ENCODE results near the gene RFNG. TPM values are rescaled to one million over a fixed set of nuclear protein-coding genes. Genes with fewer than 3 reads are reported as not detected.

RFNG gene
- total RNA-seq, 1 donor from 2014 or later, result 61.4 TPM

- TF ChIP-seq CTCF (IDR thresholded peaks at IDR 0.05) (no peak), POLR2AphosphoS5 (IDR thresholded peaks at IDR 0.05; ENCODE audit: insufficient read depth in 1 of 2, low read depth in 1 of 2) (no peak), POLR2A (IDR thresholded peaks at IDR 0.05) (no peak)
- intact Hi-C loops (cut with DNase I), result no loop called here
Measured at GRCh38 chr17:82085031-82085861, 33.6 kb upstream of the RFNG start.

DNA sequence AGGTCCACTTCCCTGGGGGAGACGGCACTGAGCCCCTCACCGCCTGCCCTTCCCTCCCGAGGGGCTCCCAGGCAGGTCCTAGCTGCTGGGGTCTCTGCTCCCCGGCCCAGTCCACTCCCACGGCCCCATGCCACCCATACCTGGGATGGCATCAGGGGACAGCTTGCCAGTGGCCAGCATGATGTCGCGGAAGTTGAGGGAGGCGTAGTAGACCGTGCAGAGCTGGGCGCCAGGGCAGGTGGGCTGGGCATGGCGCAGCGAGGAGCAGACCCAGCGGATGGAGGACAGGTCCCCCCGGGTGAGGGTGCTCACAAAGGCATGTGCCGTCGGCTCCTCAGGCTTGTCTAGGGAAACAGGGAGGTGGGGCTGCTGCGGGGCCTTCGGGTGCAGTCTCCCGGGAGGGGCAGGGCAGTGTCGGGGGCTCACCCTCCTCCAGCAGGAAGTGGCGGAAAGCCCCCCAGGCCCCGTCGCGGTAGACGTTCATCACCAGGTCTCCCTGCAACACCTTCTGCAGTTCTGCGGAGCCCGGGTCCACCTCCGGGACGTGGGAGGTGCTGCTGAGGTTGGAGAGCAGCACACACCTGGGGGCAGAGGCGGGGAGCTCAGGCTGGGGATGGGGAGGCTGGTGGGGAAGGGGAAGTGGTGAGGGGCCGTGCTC is 32.9 kb upstream of the RFNG start:
- no peaks in the 10 kb centered on the region for H3K4me1 ChIP-seq
- no peaks in the 10 kb centered on the region for H3K27me3 ChIP-seq
- intact Hi-C loops (cut with DNase I), result no loop called here
- H3K27ac ChIP-seq, result no peak overlapping the region
- H3K9me3 ChIP-seq, result no peaks in the 10 kb centered on the region
- peaks cover 0 to 97% of the 10 kb centered on the region in 2 donors for H3K36me3 ChIP-seq
- DNase-seq (ENCODE audit: extremely low spot score in 2 of 2), result no peak
- H3K4me3 ChIP-seq, result no peak overlapping the region
- TF ChIP-seq POLR2A (IDR thresholded peaks at IDR 0.05) (no peak), CTCF (IDR thresholded peaks at IDR 0.05) (no peak), POLR2AphosphoS5 (IDR thresholded peaks at IDR 0.05; ENCODE audit: insufficient read depth in 1 of 2, low read depth in 1 of 2) (no peak)

More at GRCh38 chr17:82085031-82085861, 33.6 kb upstream of the RFNG start:
- no peak overlapping the region for H3K27ac ChIP-seq
- no peaks in the 10 kb centered on the region for H3K4me1 ChIP-seq
- no peaks in the 10 kb centered on the region for H3K27me3 ChIP-seq
- H3K9me3 ChIP-seq, result no peaks in the 10 kb centered on the region
- DNase-seq (ENCODE audit: extremely low spot score in 2 of 2), result no peak
- no peak overlapping the region for H3K4me3 ChIP-seq
- peaks cover 0 to 100% of the 10 kb centered on the region in 2 donors for H3K36me3 ChIP-seq

DNA sequence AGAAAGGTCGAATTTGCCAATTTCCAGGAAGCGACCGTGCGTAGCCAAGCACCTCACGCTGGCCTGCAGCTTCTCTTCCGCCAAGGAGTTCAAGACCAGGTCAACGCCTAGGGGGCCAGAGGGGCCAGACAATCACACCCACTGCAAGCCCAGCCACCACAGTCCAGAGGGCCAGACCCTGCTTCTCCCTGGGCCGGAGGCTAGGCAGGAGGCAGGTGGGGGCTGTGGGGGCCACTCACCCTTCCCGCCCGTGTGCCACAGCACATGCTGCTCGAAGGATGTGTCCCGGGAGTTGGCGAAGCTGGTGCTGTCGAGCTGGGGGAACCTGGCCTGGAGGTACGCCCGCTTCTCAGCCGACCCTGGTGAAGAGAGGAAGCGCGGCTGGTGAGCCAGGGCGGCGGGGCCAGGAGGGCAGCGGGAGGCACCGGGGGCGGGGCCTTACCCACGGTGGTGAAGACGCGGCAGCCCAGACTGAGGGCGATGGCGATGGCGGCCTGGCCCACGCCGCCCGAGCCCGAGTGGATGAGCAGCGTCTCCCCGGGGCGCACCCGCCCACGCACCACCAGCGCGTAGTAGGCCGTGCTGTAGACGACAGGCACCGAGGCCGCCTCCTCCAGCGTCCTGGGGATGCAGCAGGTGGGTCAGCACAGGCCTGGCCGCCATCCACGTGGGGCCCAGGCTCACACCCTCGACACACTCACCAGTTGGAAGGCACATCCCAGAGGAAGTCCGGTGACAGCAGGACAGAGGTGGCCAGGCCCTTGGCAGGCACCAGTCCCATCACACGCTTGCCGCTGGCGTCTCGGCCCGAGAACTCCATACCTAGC is 32.1 kb upstream of the RFNG start:
- intact Hi-C loops (cut with DNase I), result no loop called here
- H3K27ac ChIP-seq, result no peak overlapping the region
- no peaks in the 10 kb centered on the region for H3K9me3 ChIP-seq
- no peaks in the 10 kb centered on the region for H3K27me3 ChIP-seq
- no peak overlapping the region for H3K4me3 ChIP-seq
- TF ChIP-seq POLR2AphosphoS5 (IDR thresholded peaks at IDR 0.05; ENCODE audit: insufficient read depth in 1 of 2, low read depth in 1 of 2), result no peak
- no peak for TF ChIP-seq CTCF (IDR thresholded peaks at IDR 0.05)
- no peak for TF ChIP-seq POLR2A (IDR thresholded peaks at IDR 0.05)
- no peak for DNase-seq (ENCODE audit: extremely low spot score in 2 of 2)
- H3K4me1 ChIP-seq, result no peaks in the 10 kb centered on the region
- peaks cover 0 to 97% of the 10 kb centered on the region in 2 donors for H3K36me3 ChIP-seq

DNA sequence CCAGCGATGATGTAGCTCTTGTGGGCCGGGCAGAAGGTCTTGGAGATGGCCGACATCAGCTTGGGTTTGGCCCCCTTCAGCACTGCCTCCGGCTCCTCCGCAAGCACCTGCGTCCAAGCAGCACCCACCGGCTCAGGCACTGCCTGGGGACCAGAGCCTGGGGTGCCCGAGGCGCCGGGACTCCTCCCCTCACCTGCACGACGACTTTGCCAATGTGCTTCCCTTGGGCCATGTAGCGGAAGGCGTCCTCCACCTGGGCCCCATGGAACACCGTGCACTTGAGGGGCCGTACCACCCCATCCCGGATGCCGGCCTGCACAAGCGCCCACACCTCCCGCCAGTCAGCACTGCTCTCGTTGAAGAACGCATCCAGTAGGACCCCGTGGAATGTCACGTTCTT is 31.4 kb upstream of the RFNG start:
- TF ChIP-seq POLR2AphosphoS5 (IDR thresholded peaks at IDR 0.05; ENCODE audit: insufficient read depth in 1 of 2, low read depth in 1 of 2) (no peak), POLR2A (IDR thresholded peaks at IDR 0.05) (no peak), CTCF (IDR thresholded peaks at IDR 0.05) (no peak)
- H3K4me3 ChIP-seq, result no peak overlapping the region
- no peaks in the 10 kb centered on the region for H3K27me3 ChIP-seq
- peaks cover 0 to 94% of the 10 kb centered on the region in 2 donors for H3K36me3 ChIP-seq
- H3K4me1 ChIP-seq, result peaks cover 6% of the 10 kb centered on the region
- H3K9me3 ChIP-seq, result no peaks in the 10 kb centered on the region
- no peak for DNase-seq (ENCODE audit: extremely low spot score in 2 of 2)
- intact Hi-C loops (cut with DNase I), result no loop called here
- H3K27ac ChIP-seq, result no peak overlapping the region

Measured in vagina (tissue), 2 donors.